SK-N-SH (cell line): ENCODE results near the gene RASSF8. TPM values are rescaled to one million over a fixed set of nuclear protein-coding genes. Genes with fewer than 3 reads are reported as not detected.

Experiments used
- CTCF ChIA-PET: fragments of 300-600, 350-600 bp; formaldehyde crosslinking; extraction: SDS; loops from one replicate; lab custom pipeline; 2021; lab: Yijun Ruan, JAX
- POLR2A ChIA-PET: fragments of 350-600 bp; sonication (Branson Sonifier 250); formaldehyde crosslinking; extraction: SDS; loops from one replicate; lab custom pipeline; 2020; ENCODE audit warnings: antibody characterized with exemption, inconsistent platforms; lab: Yijun Ruan, JAX
- DNase-seq: peaks from one replicate; pipeline ENCODE4 v3.0.0; 2012
- H2AFZ ChIP-seq: fragments of 200-600 bp; sonication (generic); 2 replicates; pipeline ENCODE4 v1.8.1; 2016; ENCODE audit warnings: antibody characterized with exemption, mild to moderate bottlenecking, low read depth
- H3F3A ChIP-seq: fragments of 200-600 bp; sonication (generic); replicated peaks from 2 replicates; pipeline ENCODE3; 2016; ENCODE audit warnings: antibody characterized with exemption, mild to moderate bottlenecking; ENCODE audit not compliant: insufficient read depth
- H3K27ac ChIP-seq, 2 experiments: fragments of 200-500 bp in 1 of 2; fragments of 200-600 bp in 1 of 2; sonication (Bioruptor generic) in 1 of 2; sonication (generic), shearing (Covaris generic) in 1 of 2; 2 replicates each; pipeline versions ENCODE4 v1.5.1 to v1.6.1; 2014 to 2016; ENCODE audit warnings: low read depth in 2 of 2, inconsistent platforms in 1 of 2, low read length in 1 of 2, mild to moderate bottlenecking in 1 of 2, mixed read lengths in 1 of 2
- H3K27me3 ChIP-seq: fragments of 200-600 bp; sonication (generic), shearing (Covaris generic); 2 replicates; pipeline ENCODE4 v1.6.1; 2016; ENCODE audit warnings: mixed run types; ENCODE audit not compliant: insufficient read depth
- H3K36me3 ChIP-seq, 2 experiments: fragments of 200-500 bp in 1 of 2; fragments of 200-600 bp in 1 of 2; sonication (Bioruptor generic) in 1 of 2; sonication (generic) in 1 of 2; replicated peaks in 1 of 2; 2 replicates each; pipeline versions ENCODE3 to v1.5.1; 2014 to 2016; ENCODE audit warnings: low read length in 1 of 2, mild to moderate bottlenecking in 1 of 2; ENCODE audit not compliant: insufficient read depth in 2 of 2, control insufficient read depth in 1 of 2
- H3K4me1 ChIP-seq, 2 experiments: fragments of 200-500 bp in 1 of 2; fragments of 200-600 bp in 1 of 2; sonication (Bioruptor generic) in 1 of 2; sonication (generic), shearing (Covaris generic) in 1 of 2; 2 replicates each; pipeline versions ENCODE4 v1.5.1 to v1.6.1; 2014 to 2016; ENCODE audit warnings: low read depth in 1 of 2, low read length in 1 of 2, mixed run types in 1 of 2; ENCODE audit not compliant: insufficient read depth in 2 of 2, control insufficient read depth in 1 of 2
- H3K4me2 ChIP-seq: fragments of 200-600 bp; sonication (generic), shearing (Covaris generic); 2 replicates; pipeline ENCODE4 v1.6.1; 2017; ENCODE audit warnings: mixed run types
- H3K4me3 ChIP-seq, 2 experiments: fragments of 200-500 bp in 1 of 2; fragments of 200-600 bp in 1 of 2; sonication (Bioruptor generic) in 1 of 2; sonication (generic), shearing (Covaris generic) in 1 of 2; 2 replicates each; pipeline versions ENCODE4 v1.5.1 to v1.8.1; 2014 to 2016; ENCODE audit warnings: low read depth in 2 of 2, inconsistent platforms in 1 of 2, low read length in 1 of 2, mild to moderate bottlenecking in 1 of 2, mixed read lengths in 1 of 2, moderate library complexity in 1 of 2
- H3K79me2 ChIP-seq: fragments of 200-600 bp; sonication (generic); 2 replicates; pipeline ENCODE4 v1.8.1; 2017; ENCODE audit warnings: mild to moderate bottlenecking; ENCODE audit not compliant: insufficient read depth
- H3K9ac ChIP-seq: fragments of 200-600 bp; sonication (generic); 2 replicates; pipeline ENCODE4 v1.6.1; 2017; ENCODE audit warnings: mixed run types
- H3K9me2 ChIP-seq: fragments of 200-600 bp; sonication (generic); 2 replicates; pipeline ENCODE4 v1.6.1; 2017; ENCODE audit warnings: mixed run types
- H3K9me3 ChIP-seq: fragments of 200-600 bp; sonication (generic); 2 replicates; pipeline ENCODE4 v1.6.1; 2017; ENCODE audit warnings: mixed run types, mild to moderate bottlenecking, moderate library complexity
- H4K20me1 ChIP-seq: fragments of 200-600 bp; sonication (generic); 2 replicates; pipeline ENCODE4 v1.6.1; 2017; ENCODE audit warnings: mild to moderate bottlenecking, mixed run types; ENCODE audit not compliant: insufficient read depth
- CHD2 ChIP-seq: fragments of 150-350 bp; IDR thresholded peaks from 2 replicates; pipeline ENCODE4 v1.6.1; 2018; ENCODE audit warnings: low read length; ENCODE audit not compliant: partially characterized antibody
- EP300 ChIP-seq, 2 experiments: IDR thresholded peaks; 2 replicates each; pipeline versions ENCODE4 v1.4.0 to v1.6.1; 2012; ENCODE audit warnings: borderline replicate concordance in 1 of 2, low read depth in 1 of 2, low read length in 1 of 2
- EZH2phosphoT487 ChIP-seq: fragments of 200-600 bp; sonication (generic); IDR thresholded peaks from 2 replicates; pipeline ENCODE4 v1.6.1; 2017; ENCODE audit warnings: low read depth, mixed run types, mild to moderate bottlenecking, antibody characterized with exemption, moderate library complexity, borderline replicate concordance
- FOSL2 ChIP-seq: IDR thresholded peaks from 2 replicates; pipeline ENCODE4 v1.4.0; 2012; ENCODE audit warnings: low read depth, mild to moderate bottlenecking, moderate library complexity, borderline replicate concordance
- FOXJ3 ChIP-seq: sonication (generic); formaldehyde crosslinking; IDR thresholded peaks from 2 replicates; pipeline ENCODE4 v1.5.1; 2020; ENCODE audit warnings: mild to moderate bottlenecking, missing genetic modification reagents
- FOXM1 ChIP-seq: IDR thresholded peaks from 2 replicates; pipeline ENCODE4 v1.4.0; 2012; ENCODE audit warnings: low read depth, mild to moderate bottlenecking
- GABPA ChIP-seq: IDR thresholded peaks from 2 replicates; pipeline ENCODE4 v1.4.0; 2012; ENCODE audit warnings: low read depth, mild to moderate bottlenecking
- GATA2 ChIP-seq: sonication (generic); formaldehyde crosslinking; IDR thresholded peaks from 2 replicates; pipeline ENCODE4 v1.5.0; 2020; ENCODE audit warnings: mild to moderate bottlenecking, missing genetic modification reagents
- MEF2A ChIP-seq: IDR thresholded peaks from 2 replicates; pipeline ENCODE4 v1.4.0; 2012; ENCODE audit warnings: low read depth, borderline replicate concordance
- MXI1 ChIP-seq: IDR thresholded peaks from 2 replicates; pipeline ENCODE4 v1.6.1; 2012; ENCODE audit warnings: mild to moderate bottlenecking, low read depth, low read length, improper control_type of control experiment
- POLR2AphosphoS5 ChIP-seq: IDR thresholded peaks from 2 replicates; pipeline ENCODE4 v1.6.1; 2012; ENCODE audit warnings: low read depth, low read length
- RXRA ChIP-seq: IDR thresholded peaks from 2 replicates; pipeline ENCODE4 v1.4.0; 2012; ENCODE audit warnings: low read depth, mild to moderate bottlenecking, borderline replicate concordance
- TAF1 ChIP-seq: IDR thresholded peaks from 2 replicates; pipeline ENCODE4 v1.6.1; 2012; ENCODE audit warnings: low read depth, mild to moderate bottlenecking, low read length, moderate library complexity, borderline replicate concordance
- TCF12 ChIP-seq: IDR thresholded peaks from 2 replicates; pipeline ENCODE4 v1.4.0; 2012
- YY1 ChIP-seq: IDR thresholded peaks from 2 replicates; pipeline ENCODE4 v1.4.0; 2012; ENCODE audit warnings: low read depth, mild to moderate bottlenecking
- WGBS: methylation state at CpG from one replicate; pipeline ENCODE4 v1.1.6; 2017; ENCODE audit warnings: low lambda C conversion rate; 5-methylcytosine and 5-hydroxymethylcytosine counted together
- polyA plus RNA-seq, 3 experiments: library from polyadenylated mRNA; depleted of rRNA; stranded (reverse); fragments of >200 nt; gene quantifications; 2 replicates each; pipeline ENCODE4 v1.2.3, GENCODE V29; 2012
- TF ChIP-seq, protein P1 (sequence below): IDR thresholded peaks from 2 replicates; pipeline ENCODE4 v1.4.0; 2012; ENCODE audit warnings: low read depth
- TF ChIP-seq, protein P2 (sequence below): fragments of 150-350 bp; IDR thresholded peaks from 2 replicates; pipeline ENCODE4 v1.6.1; 2017; ENCODE audit warnings: antibody characterized with exemption, low read length, low read depth, borderline replicate concordance
- TF ChIP-seq, protein P3 (sequence below): fragments of 150-350 bp; IDR thresholded peaks from 2 replicates; pipeline ENCODE4 v1.6.1; 2016; ENCODE audit warnings: mild to moderate bottlenecking, low read depth, low read length
- TF ChIP-seq, protein P4 (sequence below): IDR thresholded peaks from 2 replicates; pipeline ENCODE4 v1.6.1; 2012; ENCODE audit warnings: mild to moderate bottlenecking, low read depth, low read length, moderate library complexity

The RASSF8 gene
- polyA plus RNA-seq, 1 of the 3 experiments (the other 2 are of a cell fraction): 15.3 TPM

DNA sequence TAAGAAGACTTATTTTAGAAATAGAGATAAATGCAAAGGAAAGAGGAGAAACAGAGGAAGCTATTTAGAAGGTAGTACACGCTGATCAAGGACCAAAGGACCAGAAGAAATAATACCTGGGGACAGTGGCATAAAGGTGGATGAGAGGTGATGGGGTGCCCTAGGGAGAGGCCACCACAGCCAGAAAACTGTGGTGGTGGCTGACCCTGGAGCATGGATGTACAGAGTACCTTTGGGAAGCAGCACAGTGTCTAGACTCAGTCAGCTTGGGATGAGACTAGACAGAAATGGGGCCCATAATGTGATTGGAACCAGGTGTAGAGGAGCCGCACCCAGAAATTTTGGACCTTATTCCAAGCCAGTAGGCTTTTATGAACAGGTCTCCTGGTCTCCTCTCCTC is 17.2 kb downstream of the RASSF8 start:
- WGBS: 100% methylated on average over 1 of the region's 2 CpGs
- H3K9ac ChIP-seq: no peak overlapping the region
- H3K9me2 ChIP-seq: no peaks in the 10 kb centered on the region
- H4K20me1 ChIP-seq: peaks cover 96% of the 10 kb centered on the region
- H3K4me3 ChIP-seq: no peak overlapping the region
- no peak for DNase-seq
- no peak overlapping the region for H3K4me2 ChIP-seq
- H2AFZ ChIP-seq: no peak overlapping the region
- H3K27ac ChIP-seq: no peak overlapping the region
- ChIA-PET CTCF (interaction anchor here (1.2 to 2.2 kb wide), 4 partner anchors 9 to 539 kb away, joined by 3 to 6 read pairs (median 4); no protein-coding TSS in a partner anchor), POLR2A (no interaction called here)
- H3F3A ChIP-seq: no peaks in the 10 kb centered on the region
- TF ChIP-seq, protein P1, sequence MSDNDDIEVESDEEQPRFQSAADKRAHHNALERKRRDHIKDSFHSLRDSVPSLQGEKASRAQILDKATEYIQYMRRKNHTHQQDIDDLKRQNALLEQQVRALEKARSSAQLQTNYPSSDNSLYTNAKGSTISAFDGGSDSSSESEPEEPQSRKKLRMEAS: no peak
- TF ChIP-seq FOSL2: no peak
- TF ChIP-seq, protein P2, sequence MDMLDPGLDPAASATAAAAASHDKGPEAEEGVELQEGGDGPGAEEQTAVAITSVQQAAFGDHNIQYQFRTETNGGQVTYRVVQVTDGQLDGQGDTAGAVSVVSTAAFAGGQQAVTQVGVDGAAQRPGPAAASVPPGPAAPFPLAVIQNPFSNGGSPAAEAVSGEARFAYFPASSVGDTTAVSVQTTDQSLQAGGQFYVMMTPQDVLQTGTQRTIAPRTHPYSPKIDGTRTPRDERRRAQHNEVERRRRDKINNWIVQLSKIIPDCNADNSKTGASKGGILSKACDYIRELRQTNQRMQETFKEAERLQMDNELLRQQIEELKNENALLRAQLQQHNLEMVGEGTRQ: no peak
- TF ChIP-seq, protein P3, sequence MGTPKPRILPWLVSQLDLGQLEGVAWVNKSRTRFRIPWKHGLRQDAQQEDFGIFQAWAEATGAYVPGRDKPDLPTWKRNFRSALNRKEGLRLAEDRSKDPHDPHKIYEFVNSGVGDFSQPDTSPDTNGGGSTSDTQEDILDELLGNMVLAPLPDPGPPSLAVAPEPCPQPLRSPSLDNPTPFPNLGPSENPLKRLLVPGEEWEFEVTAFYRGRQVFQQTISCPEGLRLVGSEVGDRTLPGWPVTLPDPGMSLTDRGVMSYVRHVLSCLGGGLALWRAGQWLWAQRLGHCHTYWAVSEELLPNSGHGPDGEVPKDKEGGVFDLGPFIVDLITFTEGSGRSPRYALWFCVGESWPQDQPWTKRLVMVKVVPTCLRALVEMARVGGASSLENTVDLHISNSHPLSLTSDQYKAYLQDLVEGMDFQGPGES: no peak
- no peak for TF ChIP-seq MEF2A
- no peak for TF ChIP-seq FOXM1
- TF ChIP-seq FOXJ3 (CRISPR knock-in tag): no peak
- TF ChIP-seq RXRA: no peak
- TF ChIP-seq EZH2phosphoT487: no peak
- TF ChIP-seq YY1: no peak
- TF ChIP-seq EP300 (IDR thresholded peaks at IDR 0.05; ENCODE audit: borderline replicate concordance in 1 of 2, low read depth in 1 of 2, low read length in 1 of 2): no peak
- no peak for TF ChIP-seq TCF12
- no peak for TF ChIP-seq MXI1
- TF ChIP-seq GATA2: no peak
- TF ChIP-seq CHD2: no peak
- peaks cover 0 to 29% of the 10 kb centered on the region in 2 experiments; a peak in 1 of 4 replicates for H3K4me1 ChIP-seq
- H3K79me2 ChIP-seq: peaks cover 100% of the 10 kb centered on the region
- peaks cover 0 to 5% of the 10 kb centered on the region in 2 experiments for H3K36me3 ChIP-seq
- H3K9me3 ChIP-seq: no peaks in the 10 kb centered on the region
- H3K27me3 ChIP-seq: no peaks in the 10 kb centered on the region

DNA sequence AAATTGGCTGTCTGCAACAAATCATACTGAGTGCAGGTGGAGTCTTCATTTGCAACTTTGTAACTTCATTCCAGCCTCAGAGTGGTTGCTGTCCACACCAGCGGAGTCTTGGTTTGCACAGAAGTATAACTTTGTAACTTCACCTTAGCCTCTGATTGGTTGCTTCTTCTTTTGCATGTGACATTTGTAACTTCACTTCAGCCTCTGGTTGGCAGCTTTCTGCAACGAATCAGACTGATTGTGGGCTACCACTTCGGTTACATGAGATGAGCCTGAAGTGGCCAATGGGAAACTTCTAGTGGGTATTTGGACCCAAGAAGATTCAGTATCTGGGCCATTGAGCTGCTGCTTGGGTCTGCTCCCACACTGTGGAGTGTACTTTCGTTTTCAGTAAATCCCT is 17.8 kb downstream of the RASSF8 start:
- Histone ChIP-seq H3K79me2 (peaks cover 100% of the 10 kb centered on the region), H3F3A (no peaks in the 10 kb centered on the region), H3K9me3 (no peaks in the 10 kb centered on the region), H3K4me1 (peaks cover 0 to 32% of the 10 kb centered on the region in 2 experiments; a peak in 1 of 4 replicates), H3K27me3 (no peaks in the 10 kb centered on the region), H2AFZ (no peak overlapping the region), H3K4me2 (no peak overlapping the region), H4K20me1 (peaks cover 96% of the 10 kb centered on the region), H3K9ac (no peak overlapping the region), H3K9me2 (no peaks in the 10 kb centered on the region), H3K36me3 (peaks cover 0 to 3% of the 10 kb centered on the region in 2 experiments), H3K4me3 (no peak overlapping the region), H3K27ac (no peak overlapping the region)
- no peak for DNase-seq
- CTCF ChIA-PET: interaction anchor here (2.2 kb wide), 2 partner anchors 17 to 540 kb away, joined by 5 to 6 read pairs; no protein-coding TSS in a partner anchor
- TF ChIP-seq GABPA (no peak), TAF1 (no peak), POLR2AphosphoS5 (no peak), YY1 (no peak)
- TF ChIP-seq, protein P4, sequence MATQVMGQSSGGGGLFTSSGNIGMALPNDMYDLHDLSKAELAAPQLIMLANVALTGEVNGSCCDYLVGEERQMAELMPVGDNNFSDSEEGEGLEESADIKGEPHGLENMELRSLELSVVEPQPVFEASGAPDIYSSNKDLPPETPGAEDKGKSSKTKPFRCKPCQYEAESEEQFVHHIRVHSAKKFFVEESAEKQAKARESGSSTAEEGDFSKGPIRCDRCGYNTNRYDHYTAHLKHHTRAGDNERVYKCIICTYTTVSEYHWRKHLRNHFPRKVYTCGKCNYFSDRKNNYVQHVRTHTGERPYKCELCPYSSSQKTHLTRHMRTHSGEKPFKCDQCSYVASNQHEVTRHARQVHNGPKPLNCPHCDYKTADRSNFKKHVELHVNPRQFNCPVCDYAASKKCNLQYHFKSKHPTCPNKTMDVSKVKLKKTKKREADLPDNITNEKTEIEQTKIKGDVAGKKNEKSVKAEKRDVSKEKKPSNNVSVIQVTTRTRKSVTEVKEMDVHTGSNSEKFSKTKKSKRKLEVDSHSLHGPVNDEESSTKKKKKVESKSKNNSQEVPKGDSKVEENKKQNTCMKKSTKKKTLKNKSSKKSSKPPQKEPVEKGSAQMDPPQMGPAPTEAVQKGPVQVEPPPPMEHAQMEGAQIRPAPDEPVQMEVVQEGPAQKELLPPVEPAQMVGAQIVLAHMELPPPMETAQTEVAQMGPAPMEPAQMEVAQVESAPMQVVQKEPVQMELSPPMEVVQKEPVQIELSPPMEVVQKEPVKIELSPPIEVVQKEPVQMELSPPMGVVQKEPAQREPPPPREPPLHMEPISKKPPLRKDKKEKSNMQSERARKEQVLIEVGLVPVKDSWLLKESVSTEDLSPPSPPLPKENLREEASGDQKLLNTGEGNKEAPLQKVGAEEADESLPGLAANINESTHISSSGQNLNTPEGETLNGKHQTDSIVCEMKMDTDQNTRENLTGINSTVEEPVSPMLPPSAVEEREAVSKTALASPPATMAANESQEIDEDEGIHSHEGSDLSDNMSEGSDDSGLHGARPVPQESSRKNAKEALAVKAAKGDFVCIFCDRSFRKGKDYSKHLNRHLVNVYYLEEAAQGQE: peak; percentile 41; the same call in 1 of the 2 replicates
- POLR2A ChIA-PET: no interaction called here
- 83% methylated on average over 4 of the region's 4 CpGs for WGBS
